ES-I3 (cell line): Measurements from ENCODE around the gene PLCL2.

ENCODE experiments used
- H3K36me3 ChIP-seq: 2 replicates; pipeline ENCODE4 v1.6.1; 2013; ENCODE audit warnings: mild to moderate bottlenecking, low read length, control low read depth, moderate library complexity; ENCODE audit not compliant: insufficient read depth
- H3K4me1 ChIP-seq: 2 replicates; pipeline ENCODE4 v1.6.1; 2013; ENCODE audit warnings: mild to moderate bottlenecking, control low read depth, low read length; ENCODE audit not compliant: insufficient read depth
- H3K9ac ChIP-seq: 2 replicates; pipeline ENCODE4 v1.6.1; 2013; ENCODE audit warnings: low read depth, mild to moderate bottlenecking, low read length, moderate library complexity
- H3K9me3 ChIP-seq: 2 replicates; pipeline ENCODE4 v1.6.1; 2013; ENCODE audit warnings: mild to moderate bottlenecking, low read length, moderate library complexity; ENCODE audit not compliant: control insufficient read depth, insufficient read depth

Gene PLCL2

DNA sequence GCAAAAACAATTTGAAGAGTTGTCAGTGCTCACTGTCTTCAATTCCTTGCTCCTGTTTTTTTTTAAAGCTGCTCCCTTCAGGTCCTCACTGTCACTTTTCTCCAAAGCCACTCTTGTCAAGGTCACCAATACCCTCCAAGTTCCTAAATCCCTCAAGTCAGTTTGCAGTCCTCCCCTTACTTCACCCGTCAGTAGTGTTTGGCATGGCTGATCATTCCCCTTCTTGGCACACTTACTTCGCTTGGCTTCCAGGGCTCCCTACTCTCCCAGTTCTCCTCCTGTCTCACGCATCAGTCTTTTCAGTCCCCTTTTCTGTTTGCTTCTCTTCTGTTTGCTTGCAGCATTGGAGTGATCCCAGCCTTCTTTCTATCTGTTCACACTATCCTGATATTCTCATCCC is 25.5 kb downstream of the PLCL2 start:
- Histone ChIP-seq H3K4me1 (peaks cover 7% of the 10 kb centered on the region; the same call in 1 of the 2 replicates), H3K36me3 (no peaks in the 10 kb centered on the region), H3K9me3 (no peaks in the 10 kb centered on the region), H3K9ac (no peak overlapping the region)

DNA sequence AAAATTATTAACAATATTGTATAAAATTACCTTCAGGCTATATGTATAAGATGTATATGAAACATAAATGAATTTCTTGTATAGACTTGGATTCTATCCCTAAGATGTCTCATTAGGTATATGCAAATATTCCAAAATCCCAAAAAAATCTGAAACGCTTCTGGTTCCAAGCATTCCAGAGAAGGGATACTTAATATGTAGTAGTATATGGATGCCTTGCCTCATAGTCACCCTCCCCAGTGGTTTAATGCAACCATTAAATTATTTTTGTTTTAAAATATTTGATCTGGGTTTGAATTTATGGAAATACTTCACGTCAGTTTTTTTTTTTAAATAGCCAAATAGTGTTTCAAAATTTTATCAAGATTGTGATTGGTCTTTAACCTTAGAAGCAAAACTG is 27.2 kb downstream of the PLCL2 start:
- no peak overlapping the region for H3K9ac ChIP-seq
- H3K36me3 ChIP-seq, result no peaks in the 10 kb centered on the region
- H3K9me3 ChIP-seq, result no peaks in the 10 kb centered on the region
- peaks cover 3% of the 10 kb centered on the region; the same call in 1 of the 2 replicates for H3K4me1 ChIP-seq

DNA sequence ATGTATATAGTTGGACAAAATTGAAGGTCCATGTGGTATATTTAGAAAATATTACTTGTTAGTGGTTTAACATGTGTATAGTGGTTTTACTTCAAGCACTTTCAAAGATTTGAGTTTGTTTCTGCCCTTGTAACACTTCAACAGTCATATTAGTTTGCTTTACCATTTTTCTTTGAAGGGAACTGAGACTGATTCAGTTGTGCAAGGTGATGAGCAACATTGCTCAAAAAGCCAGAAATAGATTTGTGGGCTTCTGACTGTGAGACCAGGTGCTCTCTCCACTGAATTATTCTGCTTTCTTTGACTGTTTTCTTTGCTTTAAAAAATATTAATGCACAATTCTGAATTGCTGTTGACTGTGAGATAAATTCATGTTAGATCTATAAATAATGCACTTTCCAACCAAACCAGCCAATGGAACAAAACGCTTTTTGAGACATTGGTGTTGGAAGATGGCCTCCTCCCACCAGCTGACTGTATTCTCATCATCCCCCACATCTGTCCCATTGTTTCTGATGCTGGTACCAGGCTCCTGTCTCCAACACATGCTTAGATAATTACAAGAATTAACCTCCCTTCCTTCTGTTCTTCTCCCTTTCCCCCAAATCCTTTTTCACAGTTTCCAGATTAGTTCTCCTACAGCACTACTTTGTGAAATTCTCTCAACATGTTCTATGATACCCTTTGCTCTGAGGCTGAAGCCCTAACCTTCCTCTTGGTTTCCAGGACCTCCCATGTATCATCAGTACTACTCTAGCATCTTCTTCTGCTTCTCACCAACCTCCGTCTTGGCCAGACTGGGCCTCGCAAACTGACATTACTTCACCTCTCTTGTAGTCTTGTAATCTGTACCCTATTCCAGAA is 27.9 kb downstream of the PLCL2 start:
- Histone ChIP-seq H3K36me3 (no peaks in the 10 kb centered on the region), H3K9ac (no peak overlapping the region), H3K9me3 (no peaks in the 10 kb centered on the region), H3K4me1 (no peaks in the 10 kb centered on the region)

DNA sequence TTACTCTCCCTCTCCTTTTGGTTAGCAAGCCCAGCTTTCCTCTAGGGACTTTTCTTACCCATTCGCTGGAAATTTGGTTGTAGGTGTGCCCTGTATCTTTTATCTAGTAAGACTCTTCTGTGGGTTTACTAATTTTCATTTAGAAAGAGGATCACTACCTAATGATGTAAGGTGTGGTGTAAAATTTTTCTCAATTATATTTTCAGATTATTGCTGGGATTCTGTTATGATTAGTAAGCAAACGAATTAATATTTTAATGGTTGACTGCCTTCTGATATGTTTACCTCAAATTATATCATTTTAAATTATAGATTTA is 28.5 kb downstream of the PLCL2 start:
- no peaks in the 10 kb centered on the region for H3K4me1 ChIP-seq
- no peak overlapping the region for H3K9ac ChIP-seq
- H3K36me3 ChIP-seq, result no peaks in the 10 kb centered on the region
- no peaks in the 10 kb centered on the region for H3K9me3 ChIP-seq

DNA sequence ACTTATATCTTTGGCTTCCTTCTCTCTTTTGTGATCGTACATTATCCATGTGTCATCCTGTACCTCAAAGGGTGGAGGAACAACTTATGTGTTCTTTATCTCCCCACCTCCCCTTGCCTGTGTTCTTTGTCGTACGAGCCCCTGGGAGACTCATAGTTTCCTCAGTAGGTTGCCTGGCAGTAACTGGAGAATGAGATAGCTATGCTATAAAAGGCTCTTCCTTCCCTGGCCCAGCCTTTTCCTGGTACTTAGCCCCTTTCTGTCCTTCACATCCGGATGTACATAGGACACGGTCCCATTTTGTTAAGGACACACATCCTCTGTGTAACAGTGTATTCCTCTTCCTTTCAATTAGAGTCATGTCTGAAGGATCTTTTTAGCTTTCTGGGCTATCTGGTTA is 32.1 kb downstream of the PLCL2 start:
- Histone ChIP-seq H3K36me3 (no peaks in the 10 kb centered on the region), H3K9me3 (no peaks in the 10 kb centered on the region), H3K9ac (no peak overlapping the region), H3K4me1 (no peaks in the 10 kb centered on the region)

DNA sequence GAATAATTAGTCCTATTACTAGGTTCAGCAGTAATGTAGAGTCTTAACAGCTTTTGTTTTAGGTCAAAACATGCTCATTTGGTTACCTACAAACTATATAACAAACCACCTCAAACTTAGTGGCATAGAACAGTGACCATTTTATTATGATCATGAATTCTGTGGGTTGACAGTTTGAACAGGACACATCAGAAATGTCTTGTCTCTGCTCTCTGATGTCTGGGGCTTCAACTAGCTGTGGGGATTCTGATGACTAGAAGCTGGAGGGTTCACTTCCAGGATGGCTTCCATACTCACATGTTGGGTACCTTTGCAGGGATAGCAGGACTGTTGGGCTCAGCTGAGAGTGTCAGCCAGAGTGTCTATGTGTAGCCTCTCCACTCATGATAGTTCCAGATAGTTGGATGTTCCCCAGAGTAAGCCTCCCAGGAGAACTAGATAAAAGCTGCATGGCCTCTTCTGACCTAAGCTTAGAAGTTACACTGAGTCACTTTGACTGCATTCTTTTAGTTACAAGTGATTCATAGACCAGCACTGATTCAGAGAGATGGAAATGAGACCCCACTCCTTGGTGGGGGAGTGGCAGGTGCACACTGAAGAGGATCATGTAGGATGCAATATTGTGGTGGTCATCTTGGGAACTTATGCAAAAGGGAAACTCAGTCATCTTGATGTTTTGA is 32.6 kb downstream of the PLCL2 start:
- H3K9ac ChIP-seq, result no peak overlapping the region
- no peaks in the 10 kb centered on the region for H3K36me3 ChIP-seq
- H3K4me1 ChIP-seq, result no peaks in the 10 kb centered on the region; the same call in 1 of the 2 replicates
- no peaks in the 10 kb centered on the region for H3K9me3 ChIP-seq

DNA sequence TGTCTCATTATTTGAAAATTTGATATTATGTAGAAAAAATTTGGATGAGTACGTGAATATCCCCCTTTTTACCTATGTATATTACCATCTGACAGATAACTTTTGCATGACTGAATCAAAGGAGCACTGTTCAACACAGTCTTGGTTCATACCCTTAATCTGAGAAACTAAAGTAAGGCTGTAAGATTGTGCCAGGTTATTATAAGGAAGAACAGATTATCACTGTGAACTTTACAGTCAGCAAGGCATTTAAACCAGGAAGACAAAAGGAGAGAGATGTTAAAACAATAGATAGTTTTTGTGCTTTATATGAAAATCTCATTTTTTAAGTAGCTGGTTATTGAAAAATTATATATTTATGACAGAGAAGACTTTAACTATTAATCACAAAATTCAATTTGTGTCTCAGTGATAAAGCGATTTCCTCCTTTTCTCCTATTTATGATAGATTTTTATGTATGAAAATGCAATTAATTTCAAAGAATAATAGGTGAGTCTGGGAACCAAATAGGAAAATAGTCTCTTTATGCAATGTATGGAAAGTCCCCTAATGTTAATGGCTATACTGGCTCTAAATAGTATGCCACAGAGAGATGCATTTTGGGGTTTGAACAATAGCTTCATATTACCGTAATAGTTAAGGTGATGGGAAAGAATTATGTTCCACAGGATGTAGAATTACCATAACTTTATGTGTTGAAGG is 33.4 kb downstream of the PLCL2 start:
- no peaks in the 10 kb centered on the region for H3K9me3 ChIP-seq
- H3K9ac ChIP-seq, result no peak overlapping the region
- H3K36me3 ChIP-seq, result no peaks in the 10 kb centered on the region
- H3K4me1 ChIP-seq, result no peaks in the 10 kb centered on the region; the same call in 1 of the 2 replicates

DNA sequence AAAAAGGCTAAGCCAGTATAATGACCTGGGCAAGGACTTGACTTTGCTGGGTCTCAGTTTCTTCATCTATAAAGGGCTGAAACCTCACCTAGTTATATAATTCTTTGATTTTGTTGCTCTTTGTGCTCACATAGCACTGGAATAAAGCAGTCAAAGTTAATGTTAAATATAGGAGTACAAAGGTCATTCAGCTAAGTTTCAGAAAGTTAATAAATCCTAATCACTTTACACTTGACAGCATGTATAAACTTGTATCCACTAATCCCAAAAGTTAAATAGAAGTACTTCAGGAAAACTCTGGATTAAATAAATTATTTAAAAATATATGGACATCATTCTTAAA is 33.9 kb downstream of the PLCL2 start:
- Histone ChIP-seq H3K9ac (no peak overlapping the region), H3K9me3 (no peaks in the 10 kb centered on the region), H3K4me1 (peaks cover 4% of the 10 kb centered on the region; the same call in 1 of the 2 replicates), H3K36me3 (no peaks in the 10 kb centered on the region)

DNA sequence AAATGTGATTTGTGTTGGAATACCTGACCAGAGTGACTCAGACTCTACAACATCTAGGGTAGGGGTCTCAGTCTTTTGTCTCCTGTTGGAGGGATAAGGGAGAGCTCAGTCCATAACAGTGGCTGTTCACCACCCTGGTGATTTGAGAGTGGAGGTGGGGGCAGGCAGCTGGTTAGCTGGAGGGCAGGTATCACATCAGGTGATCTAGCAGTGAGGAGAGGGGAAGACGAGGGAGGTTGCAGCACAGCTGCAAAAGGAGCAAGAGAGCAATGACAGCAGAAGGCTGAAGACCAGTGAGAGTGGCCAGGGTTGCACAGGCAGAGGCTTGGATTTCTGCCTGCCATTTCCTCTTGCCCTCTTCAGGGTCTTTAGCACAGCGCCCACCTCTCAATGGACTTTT is 38.4 kb downstream of the PLCL2 start:
- Histone ChIP-seq H3K36me3 (no peaks in the 10 kb centered on the region), H3K9me3 (no peaks in the 10 kb centered on the region; the same call in 1 of the 2 replicates)

DNA sequence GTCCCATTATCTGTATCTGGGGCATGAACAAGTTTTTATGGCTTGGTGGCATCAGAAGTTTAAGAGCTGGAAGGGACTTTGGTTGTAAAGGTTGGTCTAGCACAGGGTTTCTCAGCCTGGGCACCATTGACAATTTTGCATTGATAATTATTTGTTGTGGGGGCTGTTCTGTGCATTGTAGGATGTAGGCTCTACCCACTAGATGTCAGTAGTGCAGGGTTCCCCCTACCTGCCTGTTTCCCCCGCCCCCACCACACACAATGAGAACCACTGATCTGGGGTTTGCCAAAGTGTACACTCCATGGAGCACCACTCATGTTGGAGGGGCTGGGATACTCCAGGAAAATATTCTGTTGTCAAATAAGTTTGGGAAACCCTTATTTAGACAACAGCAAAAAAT is 42.7 kb downstream of the PLCL2 start:
- Histone ChIP-seq H3K9ac (no peak overlapping the region), H3K36me3 (no peaks in the 10 kb centered on the region), H3K4me1 (0 out of 2 replicates have a peak, but pooled peaks cover 4% of the 10 kb centered on the region), H3K9me3 (no peaks in the 10 kb centered on the region; the same call in 1 of the 2 replicates)

More for the DNA sequence above, 38.4 kb downstream of the PLCL2 start:
- H3K4me1 ChIP-seq, result peaks cover 4% of the 10 kb centered on the region; the same call in 1 of the 2 replicates
- H3K9ac ChIP-seq, result no peak overlapping the region

DNA sequence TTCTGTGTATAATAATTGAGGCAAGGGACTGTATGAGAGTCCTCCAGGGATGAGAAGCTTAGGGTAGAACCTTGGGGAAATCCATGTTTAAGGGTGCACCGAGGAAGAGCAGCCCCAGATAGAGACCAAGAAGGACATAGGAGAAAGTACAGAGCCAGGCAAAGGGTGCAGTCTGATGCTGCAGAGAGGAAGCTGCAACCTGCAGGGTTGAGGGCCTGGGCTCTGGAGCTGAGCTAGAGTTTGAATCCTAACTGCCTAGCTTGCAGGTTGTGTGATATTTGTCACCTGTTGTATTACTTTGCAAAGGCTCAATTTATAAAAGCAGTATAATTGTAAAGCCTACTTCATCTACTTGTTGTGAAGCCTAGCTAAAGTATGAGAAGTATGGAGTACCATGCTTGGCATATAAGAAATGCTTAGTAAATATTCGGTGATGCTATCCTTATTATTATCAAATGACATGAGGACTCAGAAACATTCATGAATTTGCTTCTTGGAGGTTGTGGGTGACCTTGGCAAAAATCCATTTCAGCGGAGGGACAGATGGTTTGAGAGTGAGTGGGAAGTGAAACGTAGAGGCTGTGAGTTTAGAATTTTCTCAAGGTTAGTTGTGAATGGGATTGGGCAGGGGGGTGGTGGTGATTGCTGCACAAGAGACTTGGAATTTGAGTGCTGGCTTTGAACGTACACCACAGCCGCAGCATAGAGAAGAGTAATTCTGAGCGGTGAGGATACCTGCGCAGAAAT is 43.8 kb downstream of the PLCL2 start:
- no peaks in the 10 kb centered on the region; the same call in 1 of the 2 replicates for H3K9me3 ChIP-seq
- H3K4me1 ChIP-seq, result 0 out of 2 replicates have a peak, but pooled peaks cover under 1% of the 10 kb centered on the region
- no peaks in the 10 kb centered on the region for H3K36me3 ChIP-seq
- H3K9ac ChIP-seq, result no peak overlapping the region

DNA sequence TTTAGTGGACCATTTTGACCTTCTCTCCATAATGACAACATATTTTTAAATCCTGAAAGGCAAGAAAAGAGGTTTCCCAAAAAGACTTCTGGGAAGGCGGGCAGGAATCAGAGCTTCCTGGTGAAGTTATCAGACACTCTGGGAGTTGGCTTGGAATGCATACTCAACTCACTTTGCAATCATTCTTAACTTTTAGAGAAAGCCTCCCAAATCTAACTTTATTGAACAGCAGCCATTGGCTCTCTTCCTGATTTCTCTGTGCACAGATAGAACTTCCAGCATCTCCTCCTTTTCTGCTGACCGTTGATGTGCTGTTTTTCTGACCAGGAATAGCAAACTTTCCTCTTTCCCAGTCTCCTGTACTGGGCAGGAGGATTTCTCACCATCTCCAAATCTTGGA is 44.6 kb downstream of the PLCL2 start:
- H3K36me3 ChIP-seq, result no peaks in the 10 kb centered on the region
- H3K9ac ChIP-seq, result no peak overlapping the region
- no peaks in the 10 kb centered on the region for H3K4me1 ChIP-seq
- no peaks in the 10 kb centered on the region; the same call in 1 of the 2 replicates for H3K9me3 ChIP-seq

DNA sequence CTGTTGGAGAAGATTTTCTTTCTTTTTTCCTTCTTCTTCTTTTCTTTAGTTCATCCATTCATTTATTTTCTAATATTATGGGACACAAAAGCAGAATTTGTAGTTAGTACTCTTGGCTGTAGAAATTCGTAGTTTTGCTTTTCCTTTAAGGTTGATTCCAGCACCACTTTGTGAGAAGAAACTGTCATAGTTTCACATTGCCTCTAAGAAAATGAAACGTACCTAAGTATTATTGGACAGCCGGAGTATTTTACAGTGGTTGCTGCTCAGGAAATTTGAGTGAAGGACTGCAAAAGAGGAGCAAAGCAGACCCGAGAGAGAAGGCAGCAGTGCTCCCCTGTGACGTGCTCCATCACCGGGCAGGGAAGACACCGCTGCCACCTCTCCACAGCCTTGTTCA is 48.1 kb downstream of the PLCL2 start:
- no peaks in the 10 kb centered on the region for H3K9me3 ChIP-seq
- H3K4me1 ChIP-seq, result 0 out of 2 replicates have a peak, but pooled peaks cover 3% of the 10 kb centered on the region
- no peak overlapping the region for H3K9ac ChIP-seq
- H3K36me3 ChIP-seq, result no peaks in the 10 kb centered on the region

DNA sequence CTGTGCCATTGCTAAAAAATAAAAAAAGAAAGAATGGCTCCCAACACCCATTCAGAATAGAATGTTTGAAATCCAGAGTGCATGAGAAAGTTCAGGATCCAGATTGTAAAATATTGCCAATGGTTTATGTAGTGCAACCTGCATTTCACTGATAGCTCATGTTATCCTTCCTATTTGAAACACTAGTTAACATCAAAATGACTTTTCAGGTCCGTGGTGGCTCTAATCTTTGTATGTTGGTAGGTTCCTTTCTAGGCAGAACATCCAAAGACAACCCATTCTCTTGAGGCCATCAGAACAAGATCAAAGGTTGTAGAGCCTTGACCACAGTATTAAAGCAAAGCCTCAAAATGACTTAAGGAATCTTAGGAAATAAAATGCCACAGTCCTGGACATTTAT is 51.0 kb downstream of the PLCL2 start:
- Histone ChIP-seq H3K9ac (no peak overlapping the region), H3K9me3 (no peaks in the 10 kb centered on the region), H3K4me1 (0 out of 2 replicates have a peak, but pooled peaks cover 3% of the 10 kb centered on the region), H3K36me3 (no peaks in the 10 kb centered on the region)
